ENCODE data around the gene TMEM132D.

GRCh38 chr12:129847063-129847462 lies 56.8 kb downstream of the TMEM132D start:
- TF ChIP-seq EZH2 (IDR thresholded peaks at IDR 0.05; ENCODE audit: insufficient read depth, poor library complexity, severe bottlenecking) (no peak), EZH2phosphoT487 (IDR thresholded peaks at IDR 0.05; ENCODE audit: insufficient read depth, low read depth) (no peak)

All from GM23248 (cell line).